Measurements from ENCODE around the gene CIC. TPM values are rescaled to one million over a fixed set of nuclear protein-coding genes. Genes with fewer than 3 reads are reported as not detected.

CIC gene
- total RNA-seq (100 to 1,000 TPM; 163 to 181 TPM), polyA plus RNA-seq (ENCODE audit: insufficient read depth, low read depth, low replicate concordance) (95.6 TPM)
- long read RNA-seq, donor 1, partial matches to known transcripts = 31 of 166 reads
- long read RNA-seq, donor 1, other reads (novel, unspliced or antisense) = 128 of 166 reads
- long read RNA-seq, donor 2, partial matches to known transcripts = 43 of 45 reads
- long read RNA-seq, donor 2, other reads (novel, unspliced or antisense) = 0 of 45 reads

DNA sequence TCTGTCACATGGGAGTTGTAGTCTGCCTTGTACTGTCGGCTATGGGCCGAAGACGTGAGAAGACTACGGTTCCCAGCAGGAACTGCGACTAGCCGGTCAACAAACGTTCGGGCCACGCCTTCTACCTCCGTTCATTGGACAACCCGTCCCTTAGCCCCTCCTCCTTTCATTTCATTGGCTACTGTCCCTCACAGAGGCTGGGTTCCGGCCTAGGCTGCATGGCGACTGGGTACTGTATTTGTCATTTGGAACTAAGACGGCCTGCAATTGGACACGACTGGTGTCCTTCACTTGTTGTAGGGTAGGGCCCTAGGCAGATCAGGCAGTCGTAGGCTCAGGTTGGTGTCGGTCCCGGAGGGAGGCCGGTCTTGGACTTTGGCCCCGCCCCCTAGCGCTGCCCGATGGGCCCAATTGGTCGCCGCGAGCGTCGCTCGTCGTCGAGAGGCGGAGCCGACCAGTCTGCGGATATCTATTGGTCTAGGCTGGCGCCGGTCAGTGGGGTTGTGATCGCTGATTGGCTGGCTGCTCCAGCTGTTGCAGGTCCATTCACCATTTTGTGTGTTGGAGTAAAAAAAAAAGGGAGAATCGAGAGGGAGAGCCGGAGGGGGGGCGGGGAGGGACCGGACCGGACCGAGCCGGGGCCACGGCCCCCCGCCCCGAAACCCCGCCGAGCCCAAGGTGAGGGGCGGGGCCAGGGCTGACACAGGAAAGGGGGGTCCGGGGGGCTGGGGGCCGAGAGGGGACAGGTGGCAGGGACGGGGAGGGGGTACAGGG lies at the start of gene CIC:
CIC (plus strand) TSS at position 549 of the 774 bp plus-strand sequence. CDS start 2,532 bp downstream, outside the sequence.
- Histone ChIP-seq H3K4me1 (peaks cover 19% of the 10 kb centered on the region), H3K36me3 (ENCODE audit: low read depth, missing control alignments) (no peaks in the 10 kb centered on the region), H3K9me3 (no peaks in the 10 kb centered on the region), H3K27me3 (no peaks in the 10 kb centered on the region), H3K27ac (peak within 1 kb of the TSS; percentile 98), H3K4me3 (peak within 1 kb of the TSS; percentile 68 to 84)
- peak; percentile 100 for DNase-seq
- intact Hi-C loops (cut with DNase I; ENCODE audit: low total_unique reads) = no loop called here
- TF ChIP-seq, protein P1, sequence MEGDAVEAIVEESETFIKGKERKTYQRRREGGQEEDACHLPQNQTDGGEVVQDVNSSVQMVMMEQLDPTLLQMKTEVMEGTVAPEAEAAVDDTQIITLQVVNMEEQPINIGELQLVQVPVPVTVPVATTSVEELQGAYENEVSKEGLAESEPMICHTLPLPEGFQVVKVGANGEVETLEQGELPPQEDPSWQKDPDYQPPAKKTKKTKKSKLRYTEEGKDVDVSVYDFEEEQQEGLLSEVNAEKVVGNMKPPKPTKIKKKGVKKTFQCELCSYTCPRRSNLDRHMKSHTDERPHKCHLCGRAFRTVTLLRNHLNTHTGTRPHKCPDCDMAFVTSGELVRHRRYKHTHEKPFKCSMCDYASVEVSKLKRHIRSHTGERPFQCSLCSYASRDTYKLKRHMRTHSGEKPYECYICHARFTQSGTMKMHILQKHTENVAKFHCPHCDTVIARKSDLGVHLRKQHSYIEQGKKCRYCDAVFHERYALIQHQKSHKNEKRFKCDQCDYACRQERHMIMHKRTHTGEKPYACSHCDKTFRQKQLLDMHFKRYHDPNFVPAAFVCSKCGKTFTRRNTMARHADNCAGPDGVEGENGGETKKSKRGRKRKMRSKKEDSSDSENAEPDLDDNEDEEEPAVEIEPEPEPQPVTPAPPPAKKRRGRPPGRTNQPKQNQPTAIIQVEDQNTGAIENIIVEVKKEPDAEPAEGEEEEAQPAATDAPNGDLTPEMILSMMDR (IDR thresholded peaks at IDR 0.05) = no peak
- TF ChIP-seq POLR2A (IDR thresholded peaks at IDR 0.05) = no peak
- 1% methylated on average over 44 to 52 of the region's 52 CpGs for WGBS, 2 donors

DNA sequence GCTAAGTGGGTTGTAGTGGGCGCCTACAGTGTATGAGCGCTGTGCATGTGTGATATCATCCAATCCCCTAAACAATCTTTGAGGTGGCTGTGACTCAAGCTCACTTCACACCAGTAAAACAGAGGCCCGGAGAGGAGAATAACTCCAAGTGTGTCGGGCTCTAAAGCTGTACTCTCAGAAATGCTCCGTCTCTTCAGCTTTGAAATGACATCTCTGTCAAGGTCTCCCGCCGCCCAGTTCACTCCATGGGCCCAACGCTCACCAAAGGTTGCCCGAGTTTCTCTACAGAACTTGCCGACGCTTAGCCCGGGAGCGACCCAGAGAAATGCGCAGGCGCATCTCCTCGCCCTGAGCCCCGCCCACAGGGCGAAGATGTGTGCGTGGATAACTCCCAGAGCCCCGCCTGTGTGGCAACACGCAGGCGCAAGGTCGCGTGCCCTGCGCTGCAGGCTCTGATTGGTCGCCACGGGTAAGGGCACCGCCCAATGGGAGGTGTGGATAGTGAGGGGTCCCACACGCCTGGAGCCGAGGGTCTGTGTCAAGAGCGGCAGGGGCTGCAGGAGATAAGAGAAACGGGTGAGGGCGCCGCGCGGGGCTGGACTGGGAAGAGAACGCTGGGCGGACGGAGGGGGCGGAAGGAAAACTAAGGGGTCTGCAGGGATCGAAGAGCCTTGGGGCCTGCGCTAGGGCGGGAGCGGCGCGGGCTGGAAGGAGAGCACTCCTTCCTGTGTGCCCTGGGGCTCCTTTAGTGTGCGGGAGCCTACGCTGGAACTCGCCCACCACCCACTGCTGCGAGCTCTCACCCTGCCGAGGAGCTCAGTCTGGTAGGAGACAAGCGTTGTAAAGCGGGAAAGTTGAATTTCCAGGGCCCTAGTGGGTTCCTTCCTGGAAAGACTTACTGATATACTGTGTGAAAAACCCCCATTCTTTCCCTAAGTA lies 49.0 kb upstream of the CIC start, which contains the start of gene ZNF526:
ZNF526 (plus strand) TSS at position 501 of the 939 bp plus-strand sequence. CDS start 4,092 bp downstream, outside the sequence.
- no peaks in the 10 kb centered on the region for H3K36me3 ChIP-seq (ENCODE audit: low read depth, missing control alignments)
- 1% methylated on average over 39 to 53 of the region's 53 CpGs for WGBS, 2 donors
- no peaks in the 10 kb centered on the region for H3K27me3 ChIP-seq
- peak; percentile 49 for TF ChIP-seq POLR2A (IDR thresholded peaks at IDR 0.05)
- TF ChIP-seq, protein P1 (IDR thresholded peaks at IDR 0.05) = no peak
- H3K9me3 ChIP-seq = no peaks in the 10 kb centered on the region
- H3K4me1 ChIP-seq = peaks cover 31% of the 10 kb centered on the region
- intact Hi-C loops (cut with DNase I; ENCODE audit: low total_unique reads) = no loop called here
- H3K4me3 ChIP-seq = peak within 1 kb of the TSS; percentile 71 to 81
- peak; percentile 98 for DNase-seq
- peak within 1 kb of the TSS; percentile 75 to 85 for H3K27ac ChIP-seq

DNA sequence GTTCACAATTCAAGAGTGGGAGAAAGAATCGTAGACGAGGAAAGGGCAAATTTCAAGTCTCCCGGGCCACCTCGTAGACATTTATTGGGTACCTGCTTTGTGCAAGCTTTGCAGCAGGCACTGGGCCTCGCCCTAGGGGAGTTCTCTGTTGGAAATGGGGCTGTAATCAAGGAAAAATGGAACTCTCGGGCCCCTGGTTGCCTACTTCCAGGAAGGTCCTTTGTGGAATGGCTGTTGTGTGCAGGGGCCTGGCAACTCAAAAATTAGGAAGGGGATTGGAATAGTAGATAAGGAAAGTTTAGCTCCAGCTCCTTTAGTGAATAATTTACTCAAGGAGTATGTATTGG lies 48.3 kb upstream of the CIC start:
- Histone ChIP-seq H3K4me1 (peaks cover 30% of the 10 kb centered on the region), H3K27ac (peak overlapping the region; percentile 24 to 68), H3K9me3 (no peaks in the 10 kb centered on the region), H3K36me3 (ENCODE audit: low read depth, missing control alignments) (no peaks in the 10 kb centered on the region), H3K4me3 (peak overlapping the region; percentile 71 to 81), H3K27me3 (no peaks in the 10 kb centered on the region)
- 1% methylated on average over 6 of the region's 6 CpGs for WGBS, 2 donors
- DNase-seq = no peak
- no peak for TF ChIP-seq POLR2A (IDR thresholded peaks at IDR 0.05)
- TF ChIP-seq, protein P1 (IDR thresholded peaks at IDR 0.05) = no peak
- intact Hi-C loops (cut with DNase I; ENCODE audit: low total_unique reads) = no loop called here

DNA sequence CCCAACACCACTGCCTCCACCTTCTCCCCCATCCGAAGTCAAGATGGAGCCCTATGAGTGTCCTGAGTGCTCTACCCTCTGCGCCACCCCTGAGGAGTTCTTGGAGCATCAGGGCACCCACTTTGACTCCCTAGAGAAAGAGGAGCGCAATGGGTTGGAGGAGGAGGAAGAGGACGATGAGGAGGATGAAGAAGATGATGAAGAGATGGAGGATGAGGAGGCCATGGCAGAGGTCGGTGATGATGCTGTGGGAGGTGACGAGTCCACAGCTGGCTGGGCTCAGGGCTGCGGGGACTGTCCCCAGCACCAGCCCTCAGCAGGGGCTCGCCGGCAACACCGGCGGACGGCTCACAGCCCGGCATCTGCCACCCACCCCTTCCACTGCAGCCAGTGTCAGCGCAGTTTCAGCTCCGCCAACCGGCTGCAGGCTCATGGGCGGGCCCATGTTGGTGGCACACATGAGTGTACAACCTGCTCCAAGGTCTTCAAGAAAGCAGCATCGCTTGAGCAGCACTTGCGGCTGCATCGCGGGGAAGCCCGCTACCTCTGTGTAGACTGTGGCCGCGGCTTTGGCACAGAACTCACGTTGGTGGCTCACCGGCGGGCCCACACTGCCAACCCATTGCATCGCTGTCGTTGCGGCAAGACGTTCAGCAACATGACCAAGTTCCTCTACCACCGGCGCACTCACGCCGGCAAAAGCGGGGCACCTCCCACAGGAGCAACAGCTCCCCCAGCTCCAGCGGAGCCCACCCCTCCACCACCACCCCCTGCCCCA lies 43.9 kb upstream of the CIC start:
- DNase-seq = no peak
- H3K4me1 ChIP-seq = peaks cover 10% of the 10 kb centered on the region
- no peak overlapping the region for H3K4me3 ChIP-seq
- TF ChIP-seq, protein P1 (IDR thresholded peaks at IDR 0.05) = no peak
- no peak for TF ChIP-seq POLR2A (IDR thresholded peaks at IDR 0.05)
- no peaks in the 10 kb centered on the region for H3K9me3 ChIP-seq
- no peaks in the 10 kb centered on the region for H3K27me3 ChIP-seq
- WGBS, 2 donors = 94 to 96% methylated on average over 27 to 37 of the region's 37 CpGs
- intact Hi-C loops (cut with DNase I; ENCODE audit: low total_unique reads) = no loop called here
- H3K27ac ChIP-seq = no peak overlapping the region
- H3K36me3 ChIP-seq (ENCODE audit: low read depth, missing control alignments) = no peaks in the 10 kb centered on the region
